ENCODE measurements around the gene GLE1.

DNA sequence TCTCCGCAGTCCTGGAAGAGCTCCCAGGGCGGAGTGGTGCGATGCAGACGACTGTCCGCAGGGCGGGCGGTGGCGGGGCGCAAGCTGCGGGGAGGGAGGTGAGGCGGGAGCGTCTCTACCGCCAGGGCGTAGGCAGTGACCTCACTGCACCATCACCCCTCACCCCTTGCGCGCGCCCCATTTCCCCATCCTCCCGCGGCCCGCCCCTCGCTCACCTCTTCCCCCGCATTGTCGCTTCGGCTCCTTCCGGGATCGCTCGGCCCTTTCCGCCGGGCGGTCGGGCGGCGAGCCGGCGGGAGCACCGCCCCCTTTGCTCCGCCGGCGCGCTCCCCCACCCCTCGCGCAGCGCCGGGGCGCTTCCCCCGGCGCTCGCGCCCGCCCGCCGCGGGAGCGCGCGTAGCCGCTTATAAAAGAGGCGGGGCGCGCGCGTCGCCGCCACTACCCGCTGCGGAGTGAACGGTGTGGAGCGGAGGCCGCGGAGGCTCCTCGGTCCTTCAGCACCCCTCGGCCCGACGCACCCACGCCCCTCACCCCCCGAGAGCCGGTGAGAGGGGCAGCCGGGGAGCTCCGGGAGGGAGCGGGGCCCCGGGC is 47.7 kb downstream of the GLE1 start, which contains the start of gene SPTAN1:
- TF ChIP-seq, protein P1, sequence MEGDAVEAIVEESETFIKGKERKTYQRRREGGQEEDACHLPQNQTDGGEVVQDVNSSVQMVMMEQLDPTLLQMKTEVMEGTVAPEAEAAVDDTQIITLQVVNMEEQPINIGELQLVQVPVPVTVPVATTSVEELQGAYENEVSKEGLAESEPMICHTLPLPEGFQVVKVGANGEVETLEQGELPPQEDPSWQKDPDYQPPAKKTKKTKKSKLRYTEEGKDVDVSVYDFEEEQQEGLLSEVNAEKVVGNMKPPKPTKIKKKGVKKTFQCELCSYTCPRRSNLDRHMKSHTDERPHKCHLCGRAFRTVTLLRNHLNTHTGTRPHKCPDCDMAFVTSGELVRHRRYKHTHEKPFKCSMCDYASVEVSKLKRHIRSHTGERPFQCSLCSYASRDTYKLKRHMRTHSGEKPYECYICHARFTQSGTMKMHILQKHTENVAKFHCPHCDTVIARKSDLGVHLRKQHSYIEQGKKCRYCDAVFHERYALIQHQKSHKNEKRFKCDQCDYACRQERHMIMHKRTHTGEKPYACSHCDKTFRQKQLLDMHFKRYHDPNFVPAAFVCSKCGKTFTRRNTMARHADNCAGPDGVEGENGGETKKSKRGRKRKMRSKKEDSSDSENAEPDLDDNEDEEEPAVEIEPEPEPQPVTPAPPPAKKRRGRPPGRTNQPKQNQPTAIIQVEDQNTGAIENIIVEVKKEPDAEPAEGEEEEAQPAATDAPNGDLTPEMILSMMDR (IDR thresholded peaks at IDR 0.05): peak in 2 of 4 experiments; percentile 29 to 52
- TF ChIP-seq POLR2A (IDR thresholded peaks at IDR 0.05): peak; percentile 80 to 98
